Activated CD4-positive, alpha-beta T cell treated with anti-CD3 and anti-CD28 coated beads for 48 hours (primary cell): ENCODE measurements around the gene PLD5.
"Not testable (repeated sequence)": the region's sequence is repeated elsewhere in the genome, so short reads cannot be mapped to it uniquely, and the experiment has no call there.

Source experiments
- DNase-seq: peaks from one replicate; pipeline ENCODE4 v3.0.0-alpha.2; 2020

The PLD5 gene

GRCh38 chr1:242206994-242207393 lies 317.5 kb downstream of the PLD5 start:
- DNase-seq, result no peak

- DNase-seq, result no peak
These were observed 318.6 kb downstream of the PLD5 start for GRCh38 chr1:242205622-242206489.

- DNase-seq, result no peak
These were observed 321.2 kb downstream of the PLD5 start for GRCh38 chr1:242203262-242203661.

- DNase-seq, result no peak
These were observed 323.4 kb downstream of the PLD5 start for GRCh38 chr1:242201090-242201489.

- DNase-seq, result no peak
These were observed 324.6 kb downstream of the PLD5 start for GRCh38 chr1:242199776-242200458.

GRCh38 chr1:242197907-242198820 lies 326.3 kb downstream of the PLD5 start:
- no peak for DNase-seq

GRCh38 chr1:242196914-242197313 lies 327.6 kb downstream of the PLD5 start:
- DNase-seq, result no peak

GRCh38 chr1:242196101-242196500 lies 328.4 kb downstream of the PLD5 start:
- no peak for DNase-seq

GRCh38 chr1:242189591-242189990 lies 334.9 kb downstream of the PLD5 start:
- no peak for DNase-seq

GRCh38 chr1:242187816-242188215 lies 336.7 kb downstream of the PLD5 start:
- no peak for DNase-seq

- DNase-seq, result no peak
These were observed 337.3 kb downstream of the PLD5 start for GRCh38 chr1:242187171-242187570.

- no peak for DNase-seq
These were observed 338.8 kb downstream of the PLD5 start for GRCh38 chr1:242185731-242186130.

- DNase-seq, result no peak
These were observed 339.5 kb downstream of the PLD5 start for GRCh38 chr1:242184955-242185354.

- DNase-seq, result not testable (repeated sequence)
These were observed 344.7 kb downstream of the PLD5 start for GRCh38 chr1:242179767-242180166.

GRCh38 chr1:242178924-242179708 lies 345.4 kb downstream of the PLD5 start:
- DNase-seq, result no peak

GRCh38 chr1:242178436-242178835 lies 346.1 kb downstream of the PLD5 start:
- DNase-seq, result no peak

GRCh38 chr1:242162140-242162539 lies 362.4 kb downstream of the PLD5 start:
- DNase-seq, result no peak

GRCh38 chr1:242147096-242147976 lies 377.2 kb downstream of the PLD5 start:
- no peak for DNase-seq

GRCh38 chr1:242146652-242147051 lies 377.8 kb downstream of the PLD5 start:
- DNase-seq, result no peak

GRCh38 chr1:242140836-242141235 lies 383.7 kb downstream of the PLD5 start:
- DNase-seq, result no peak

GRCh38 chr1:242139986-242140385 lies 384.5 kb downstream of the PLD5 start:
- no peak for DNase-seq
